Measurements from ENCODE around the gene ZBTB40. TPM values are rescaled to one million over a fixed set of nuclear protein-coding genes. Genes with fewer than 3 reads are reported as not detected.

ZBTB40 gene
- total RNA-seq, 1 experiment from 2014 or later: 11.5 TPM

- no peaks in the 10 kb centered on the region for H3K27me3 Mint-ChIP-seq (ENCODE audit: low read depth)
- ChIA-PET POLR2A (no interaction called here), CTCF (no interaction called here)
- DNase-seq (ENCODE audit: low spot score) (no peak), ATAC-seq (no peak)
- no peaks in the 10 kb centered on the region for H3K4me1 Mint-ChIP-seq
- no peaks in the 10 kb centered on the region for H3K9me3 Mint-ChIP-seq
- H3K27ac Mint-ChIP-seq: no peak overlapping the region
- H3K4me3 Mint-ChIP-seq: no peak overlapping the region
- TF ChIP-seq NFYB (CRISPR knock-in tag; conservative IDR thresholded peaks at IDR 0.05; ENCODE audit: low read depth): no peak
- TF ChIP-seq CREB1 (CRISPR knock-in tag; IDR thresholded peaks at IDR 0.05): no peak
- no peak for TF ChIP-seq STAT6 (CRISPR knock-in tag; conservative IDR thresholded peaks at IDR 0.05; ENCODE audit: low read depth)
- no peak for TF ChIP-seq ARID4B (CRISPR knock-in tag; IDR thresholded peaks at IDR 0.05; ENCODE audit: borderline replicate concordance)
- TF ChIP-seq RELA (CRISPR knock-in tag; IDR thresholded peaks at IDR 0.05; ENCODE audit: borderline replicate concordance): no peak
- TF ChIP-seq TEAD1 (CRISPR knock-in tag; IDR thresholded peaks at IDR 0.05): no peak
- peaks cover 28% of the 10 kb centered on the region for H3K36me3 Mint-ChIP-seq
Observed at GRCh38 chr1:22524481-22524880, 72.8 kb downstream of the ZBTB40 start.

GRCh38 chr1:22525211-22525610 lies 73.6 kb downstream of the ZBTB40 start:
- POLR2A ChIA-PET: no interaction called here
- DNase-seq (ENCODE audit: low spot score): no peak
- H3K36me3 Mint-ChIP-seq: peaks cover 23% of the 10 kb centered on the region
- CTCF ChIA-PET: interaction anchor here (0.7 kb wide), 1 partner anchor 117 kb away, joined by 4 read pairs; no protein-coding TSS in a partner anchor
- no peak overlapping the region for H3K4me3 Mint-ChIP-seq
- no peaks in the 10 kb centered on the region for H3K27me3 Mint-ChIP-seq (ENCODE audit: low read depth)
- H3K27ac Mint-ChIP-seq: no peak overlapping the region
- no peak for ATAC-seq
- no peaks in the 10 kb centered on the region for H3K9me3 Mint-ChIP-seq
- no peaks in the 10 kb centered on the region for H3K4me1 Mint-ChIP-seq
- TF ChIP-seq NR3C1 (CRISPR knock-in tag; conservative IDR thresholded peaks at IDR 0.05; ENCODE audit: low read depth): no peak
- TF ChIP-seq TEAD4 (CRISPR knock-in tag; IDR thresholded peaks at IDR 0.05): no peak
- TF ChIP-seq ERG (CRISPR knock-in tag; IDR thresholded peaks at IDR 0.05): no peak
- TF ChIP-seq FOXK1 (CRISPR knock-in tag; IDR thresholded peaks at IDR 0.05): no peak
- no peak for TF ChIP-seq FOXP4 (CRISPR knock-in tag; IDR thresholded peaks at IDR 0.05)
- no peak for TF ChIP-seq NR1H2 (CRISPR knock-in tag; IDR thresholded peaks at IDR 0.05)
- TF ChIP-seq ZMAT4 (CRISPR knock-in tag; IDR thresholded peaks at IDR 0.05): no peak
- no peak for TF ChIP-seq E2F5 (CRISPR knock-in tag; IDR thresholded peaks at IDR 0.05)
- TF ChIP-seq PRDM15 (CRISPR knock-in tag; IDR thresholded peaks at IDR 0.05): no peak
- no peak for TF ChIP-seq ZNF416 (CRISPR knock-in tag; IDR thresholded peaks at IDR 0.05)
- TF ChIP-seq HMGXB4 (CRISPR knock-in tag; IDR thresholded peaks at IDR 0.05): no peak
- no peak for TF ChIP-seq CBFB (CRISPR knock-in tag; IDR thresholded peaks at IDR 0.05; ENCODE audit: low read depth)
